ENCODE measurements around the gene SERPINB5. TPM values are rescaled to one million over a fixed set of nuclear protein-coding genes. Genes with fewer than 3 reads are reported as not detected.

SERPINB5 gene
- total and polyA plus RNA-seq, 4 donors, result 0.05 TPM; not detected in 3

GRCh38 chr18:63444580-63444979, 32.2 kb upstream of the SERPINB5 start:
- Histone ChIP-seq H3K4me3 (ENCODE audit: low read depth in 1 of 3, low read length in 3 of 3) (no peak overlapping the region), H3K27me3 (ENCODE audit: control insufficient read depth in 4 of 4, insufficient read depth in 4 of 4, low read length in 3 of 4) (no peaks in the 10 kb centered on the region), H3K36me3 (ENCODE audit: control insufficient read depth in 4 of 4, insufficient read depth in 3 of 4, low read depth in 1 of 4, low read length in 3 of 4) (no peaks in the 10 kb centered on the region), H3K4me1 (ENCODE audit: control insufficient read depth in 4 of 4, insufficient read depth in 4 of 4, low read length in 3 of 4) (peaks cover 0 to 15% (median 5%) of the 10 kb centered on the region in 4 donors), H3K9ac (ENCODE audit: low read depth in 1 of 2, low read length in 2 of 2) (no peak overlapping the region), H3K27ac (ENCODE audit: low read depth in 1 of 2, low read length in 2 of 2) (no peak overlapping the region), H3K9me3 (ENCODE audit: control insufficient read depth in 4 of 4, low read length in 3 of 4) (no peaks in the 10 kb centered on the region)
- DNase-seq (ENCODE audit: low spot score), result no peak
- WGBS, result 81% methylated on average over 6 of the region's 6 CpGs
- TF ChIP-seq, protein P1, sequence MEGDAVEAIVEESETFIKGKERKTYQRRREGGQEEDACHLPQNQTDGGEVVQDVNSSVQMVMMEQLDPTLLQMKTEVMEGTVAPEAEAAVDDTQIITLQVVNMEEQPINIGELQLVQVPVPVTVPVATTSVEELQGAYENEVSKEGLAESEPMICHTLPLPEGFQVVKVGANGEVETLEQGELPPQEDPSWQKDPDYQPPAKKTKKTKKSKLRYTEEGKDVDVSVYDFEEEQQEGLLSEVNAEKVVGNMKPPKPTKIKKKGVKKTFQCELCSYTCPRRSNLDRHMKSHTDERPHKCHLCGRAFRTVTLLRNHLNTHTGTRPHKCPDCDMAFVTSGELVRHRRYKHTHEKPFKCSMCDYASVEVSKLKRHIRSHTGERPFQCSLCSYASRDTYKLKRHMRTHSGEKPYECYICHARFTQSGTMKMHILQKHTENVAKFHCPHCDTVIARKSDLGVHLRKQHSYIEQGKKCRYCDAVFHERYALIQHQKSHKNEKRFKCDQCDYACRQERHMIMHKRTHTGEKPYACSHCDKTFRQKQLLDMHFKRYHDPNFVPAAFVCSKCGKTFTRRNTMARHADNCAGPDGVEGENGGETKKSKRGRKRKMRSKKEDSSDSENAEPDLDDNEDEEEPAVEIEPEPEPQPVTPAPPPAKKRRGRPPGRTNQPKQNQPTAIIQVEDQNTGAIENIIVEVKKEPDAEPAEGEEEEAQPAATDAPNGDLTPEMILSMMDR (IDR thresholded peaks at IDR 0.05; ENCODE audit: low read depth, low read length, missing input control), result no peak
- TF ChIP-seq TAF1 (conservative IDR thresholded peaks at IDR 0.05) (no peak), FOXA2 (IDR thresholded peaks at IDR 0.05) (no peak), GABPA (IDR thresholded peaks at IDR 0.05 in 1 of 2, conservative IDR thresholded peaks at IDR 0.05 in 1 of 2) (no peak)

DNA sequence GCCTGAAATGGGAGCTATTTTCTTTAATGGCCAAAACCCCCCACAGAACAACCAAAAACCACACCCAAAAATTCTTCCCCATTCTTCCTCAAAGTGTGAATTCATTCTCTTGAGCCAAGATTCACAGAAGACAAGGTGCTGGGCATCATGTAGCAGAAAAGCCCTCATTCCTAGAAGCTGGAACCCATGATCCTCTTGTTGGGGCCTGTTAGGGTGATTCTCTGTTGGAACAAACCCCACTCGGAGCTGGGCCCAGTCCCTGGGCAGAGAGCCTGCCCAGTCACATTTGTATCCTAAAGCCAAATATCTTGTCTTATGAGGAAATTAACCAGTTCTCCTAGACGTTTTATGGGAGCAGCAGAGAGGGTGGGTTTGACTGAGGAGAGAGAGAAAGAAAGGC, 31.7 kb upstream of the SERPINB5 start:
- H3K9ac ChIP-seq (ENCODE audit: low read depth in 1 of 2, low read length in 2 of 2), result no peak overlapping the region
- H3K36me3 ChIP-seq (ENCODE audit: control insufficient read depth in 4 of 4, insufficient read depth in 3 of 4, low read depth in 1 of 4, low read length in 3 of 4), result no peaks in the 10 kb centered on the region

More for the DNA sequence above, 31.7 kb upstream of the SERPINB5 start:
- 83% methylated on average over 2 of the region's 2 CpGs for WGBS
- Histone ChIP-seq H3K4me1 (ENCODE audit: control insufficient read depth in 4 of 4, insufficient read depth in 4 of 4, low read length in 3 of 4) (peaks cover 0 to 15% (median 5%) of the 10 kb centered on the region in 4 donors), H3K9me3 (ENCODE audit: control insufficient read depth in 4 of 4, low read length in 3 of 4) (no peaks in the 10 kb centered on the region), H3K4me3 (ENCODE audit: low read depth in 1 of 3, low read length in 3 of 3) (no peak overlapping the region), H3K27me3 (ENCODE audit: control insufficient read depth in 4 of 4, insufficient read depth in 4 of 4, low read length in 3 of 4) (no peaks in the 10 kb centered on the region), H3K27ac (ENCODE audit: low read depth in 1 of 2, low read length in 2 of 2) (no peak overlapping the region)
- no peak for TF ChIP-seq EGR1 (IDR thresholded peaks at IDR 0.05; ENCODE audit: low read depth in 2 of 2)
- no peak for TF ChIP-seq YY1 (IDR thresholded peaks at IDR 0.05)
- TF ChIP-seq GABPA (IDR thresholded peaks at IDR 0.05 in 1 of 2, conservative IDR thresholded peaks at IDR 0.05 in 1 of 2), result no peak
- TF ChIP-seq, protein P2, sequence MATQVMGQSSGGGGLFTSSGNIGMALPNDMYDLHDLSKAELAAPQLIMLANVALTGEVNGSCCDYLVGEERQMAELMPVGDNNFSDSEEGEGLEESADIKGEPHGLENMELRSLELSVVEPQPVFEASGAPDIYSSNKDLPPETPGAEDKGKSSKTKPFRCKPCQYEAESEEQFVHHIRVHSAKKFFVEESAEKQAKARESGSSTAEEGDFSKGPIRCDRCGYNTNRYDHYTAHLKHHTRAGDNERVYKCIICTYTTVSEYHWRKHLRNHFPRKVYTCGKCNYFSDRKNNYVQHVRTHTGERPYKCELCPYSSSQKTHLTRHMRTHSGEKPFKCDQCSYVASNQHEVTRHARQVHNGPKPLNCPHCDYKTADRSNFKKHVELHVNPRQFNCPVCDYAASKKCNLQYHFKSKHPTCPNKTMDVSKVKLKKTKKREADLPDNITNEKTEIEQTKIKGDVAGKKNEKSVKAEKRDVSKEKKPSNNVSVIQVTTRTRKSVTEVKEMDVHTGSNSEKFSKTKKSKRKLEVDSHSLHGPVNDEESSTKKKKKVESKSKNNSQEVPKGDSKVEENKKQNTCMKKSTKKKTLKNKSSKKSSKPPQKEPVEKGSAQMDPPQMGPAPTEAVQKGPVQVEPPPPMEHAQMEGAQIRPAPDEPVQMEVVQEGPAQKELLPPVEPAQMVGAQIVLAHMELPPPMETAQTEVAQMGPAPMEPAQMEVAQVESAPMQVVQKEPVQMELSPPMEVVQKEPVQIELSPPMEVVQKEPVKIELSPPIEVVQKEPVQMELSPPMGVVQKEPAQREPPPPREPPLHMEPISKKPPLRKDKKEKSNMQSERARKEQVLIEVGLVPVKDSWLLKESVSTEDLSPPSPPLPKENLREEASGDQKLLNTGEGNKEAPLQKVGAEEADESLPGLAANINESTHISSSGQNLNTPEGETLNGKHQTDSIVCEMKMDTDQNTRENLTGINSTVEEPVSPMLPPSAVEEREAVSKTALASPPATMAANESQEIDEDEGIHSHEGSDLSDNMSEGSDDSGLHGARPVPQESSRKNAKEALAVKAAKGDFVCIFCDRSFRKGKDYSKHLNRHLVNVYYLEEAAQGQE (IDR thresholded peaks at IDR 0.05), result no peak
- TF ChIP-seq NR2F2 (IDR thresholded peaks at IDR 0.05), result no peak
- TF ChIP-seq HNF4A (conservative IDR thresholded peaks at IDR 0.05), result no peak
- no peak for TF ChIP-seq FOXA1 (IDR thresholded peaks at IDR 0.05)
- no peak for TF ChIP-seq ATF3 (IDR thresholded peaks at IDR 0.05)
- no peak for TF ChIP-seq TAF1 (conservative IDR thresholded peaks at IDR 0.05)
- TF ChIP-seq, protein P1 (IDR thresholded peaks at IDR 0.05; ENCODE audit: low read depth, low read length, missing input control), result no peak
- TF ChIP-seq RAD21 (IDR thresholded peaks at IDR 0.05), result no peak
- no peak for TF ChIP-seq ZBTB33 (IDR thresholded peaks at IDR 0.05)
- no peak for TF ChIP-seq FOXA2 (IDR thresholded peaks at IDR 0.05)
- no peak for TF ChIP-seq MAX (IDR thresholded peaks at IDR 0.05)
- no peak for TF ChIP-seq RXRA (IDR thresholded peaks at IDR 0.05)
- no peak for DNase-seq (ENCODE audit: low spot score)
